IPS-18c (cell line): ENCODE results near the gene TMEM273.

Experiments used
- H3K4me3 ChIP-seq: 2 replicates; pipeline ENCODE4 v1.7.0; 2013; ENCODE audit warnings: low read depth, mild to moderate bottlenecking, low read length, moderate library complexity; ENCODE audit not compliant: insufficient read depth
- H3K9me3 ChIP-seq: one replicate; pipeline ENCODE4 v1.6.1; 2013; ENCODE audit warnings: mild to moderate bottlenecking, low read length, moderate library complexity; ENCODE audit not compliant: control insufficient read depth, insufficient read depth

Gene TMEM273

GRCh38 chr10:49171326-49172060, 16.7 kb downstream of the TMEM273 start:
- H3K4me3 ChIP-seq = no peak overlapping the region
- H3K9me3 ChIP-seq = peaks cover 2% of the 10 kb centered on the region

- Histone ChIP-seq H3K4me3 (no peak overlapping the region), H3K9me3 (peaks cover 2% of the 10 kb centered on the region)
Observed at GRCh38 chr10:49170632-49171325, 17.4 kb downstream of the TMEM273 start.

DNA sequence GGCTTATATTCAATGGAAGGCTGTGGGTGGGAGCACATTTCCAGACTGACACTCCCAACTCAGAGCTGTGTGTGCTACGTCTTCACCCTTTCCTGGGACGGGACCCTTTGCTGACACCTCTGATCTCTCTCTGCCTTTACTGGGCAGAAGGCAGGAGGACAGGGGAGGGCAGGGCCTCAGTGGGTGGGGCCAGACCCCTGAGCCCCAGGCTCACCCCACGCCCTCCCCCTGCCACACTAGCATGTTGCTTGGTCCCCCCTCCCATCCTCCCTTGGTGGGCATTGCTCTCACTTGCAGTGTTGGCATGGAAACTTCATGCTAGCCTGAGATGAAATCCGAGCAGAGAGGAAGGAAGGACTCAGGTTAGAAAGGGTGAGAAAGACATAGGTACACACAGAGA, 18.4 kb downstream of the TMEM273 start:
- H3K9me3 ChIP-seq = peaks cover 2% of the 10 kb centered on the region
- H3K4me3 ChIP-seq = no peak overlapping the region

- Histone ChIP-seq H3K4me3 (no peak overlapping the region), H3K9me3 (peaks cover 2% of the 10 kb centered on the region)
Observed at GRCh38 chr10:49168831-49169500, 19.2 kb downstream of the TMEM273 start.

- H3K4me3 ChIP-seq = no peak overlapping the region
- peaks cover 2% of the 10 kb centered on the region for H3K9me3 ChIP-seq
Observed at GRCh38 chr10:49168171-49168540, 20.0 kb downstream of the TMEM273 start.

GRCh38 chr10:49167425-49168170, 20.6 kb downstream of the TMEM273 start:
- Histone ChIP-seq H3K4me3 (no peak overlapping the region), H3K9me3 (peaks cover 2% of the 10 kb centered on the region)

GRCh38 chr10:49166484-49167400, 21.4 kb downstream of the TMEM273 start:
- Histone ChIP-seq H3K4me3 (no peak overlapping the region), H3K9me3 (peaks cover 2% of the 10 kb centered on the region)

DNA sequence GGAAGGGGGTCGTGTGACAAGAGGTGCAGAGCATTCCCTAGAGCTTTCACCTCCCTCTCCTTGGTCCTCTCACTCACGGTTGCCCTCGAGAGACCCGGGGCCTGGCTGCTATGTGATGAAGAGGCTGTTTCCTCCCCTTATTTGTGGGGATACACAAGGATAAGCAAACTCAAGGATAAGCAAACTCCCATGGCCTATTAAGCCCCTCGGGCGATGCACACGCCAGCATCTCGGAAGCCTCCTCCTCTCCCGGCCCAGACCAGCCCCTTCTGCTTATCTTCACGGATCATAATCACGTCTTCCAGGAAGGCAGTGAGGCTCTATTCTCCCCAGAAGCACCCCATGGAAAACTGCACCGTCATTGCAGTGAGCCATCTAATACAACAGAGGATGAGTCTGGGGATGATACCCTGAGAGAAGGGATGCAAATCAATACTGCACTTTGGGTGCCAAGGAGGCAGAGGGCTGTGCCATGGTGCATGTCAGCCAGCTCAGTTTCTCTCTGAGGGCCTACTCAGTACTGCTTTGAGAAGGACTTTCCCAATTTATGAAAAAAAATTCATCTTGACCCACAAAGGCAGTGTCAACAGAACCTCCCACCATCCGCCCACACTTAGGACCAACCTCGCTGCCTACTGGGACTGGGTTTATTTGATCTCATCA, 22.2 kb downstream of the TMEM273 start:
- Histone ChIP-seq H3K9me3 (no peaks in the 10 kb centered on the region), H3K4me3 (no peak overlapping the region)

DNA sequence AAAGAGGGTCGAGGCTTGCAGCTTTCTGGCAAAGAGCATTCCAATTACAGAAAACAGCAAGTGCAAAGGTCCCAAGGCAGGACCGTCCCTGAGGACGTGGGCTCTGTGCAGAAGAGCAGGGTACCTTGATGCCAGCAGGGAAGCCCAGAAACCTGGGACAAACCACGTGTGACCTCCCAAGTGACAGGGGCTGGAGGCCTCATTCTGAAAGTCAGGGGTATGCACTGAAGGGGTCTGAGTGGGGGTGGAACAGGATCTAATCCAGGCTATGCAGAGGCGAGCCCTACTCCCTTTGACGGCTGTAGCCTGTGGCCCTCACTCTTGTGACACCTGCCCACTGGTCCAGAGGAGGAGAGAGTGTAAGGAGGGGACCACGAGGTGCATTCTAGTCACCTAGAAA, 22.9 kb downstream of the TMEM273 start:
- Histone ChIP-seq H3K4me3 (no peak overlapping the region), H3K9me3 (no peaks in the 10 kb centered on the region)

DNA sequence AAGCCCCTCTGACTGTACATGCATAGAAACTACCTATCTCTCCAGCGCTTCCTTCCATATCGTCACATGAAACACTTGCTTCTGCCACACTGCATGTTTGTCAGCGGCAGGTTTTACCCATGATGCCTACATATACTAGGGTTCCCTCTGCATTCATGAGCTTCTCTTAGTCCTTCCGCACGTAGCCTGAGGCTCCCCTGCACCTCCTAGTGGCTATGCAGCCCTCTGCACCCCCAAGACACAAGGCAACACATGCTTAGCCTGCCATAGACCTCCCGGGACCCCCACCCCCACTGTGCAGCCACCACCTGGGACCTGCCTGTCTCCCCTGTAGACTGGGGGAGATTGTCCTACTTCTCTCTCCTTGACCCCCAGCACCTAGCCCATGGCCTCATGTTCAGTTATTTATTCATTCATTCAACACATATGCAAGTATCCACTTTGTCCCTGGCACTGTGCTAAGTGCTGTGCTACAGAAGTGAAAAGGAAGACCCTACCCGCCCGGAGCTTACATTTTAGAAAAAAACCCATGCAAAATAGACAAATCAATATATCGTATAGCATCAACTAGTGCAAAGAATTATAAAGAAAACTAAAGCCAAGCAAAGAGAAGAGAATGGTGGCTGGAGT, 23.5 kb downstream of the TMEM273 start:
- Histone ChIP-seq H3K4me3 (no peak overlapping the region), H3K9me3 (no peaks in the 10 kb centered on the region)

DNA sequence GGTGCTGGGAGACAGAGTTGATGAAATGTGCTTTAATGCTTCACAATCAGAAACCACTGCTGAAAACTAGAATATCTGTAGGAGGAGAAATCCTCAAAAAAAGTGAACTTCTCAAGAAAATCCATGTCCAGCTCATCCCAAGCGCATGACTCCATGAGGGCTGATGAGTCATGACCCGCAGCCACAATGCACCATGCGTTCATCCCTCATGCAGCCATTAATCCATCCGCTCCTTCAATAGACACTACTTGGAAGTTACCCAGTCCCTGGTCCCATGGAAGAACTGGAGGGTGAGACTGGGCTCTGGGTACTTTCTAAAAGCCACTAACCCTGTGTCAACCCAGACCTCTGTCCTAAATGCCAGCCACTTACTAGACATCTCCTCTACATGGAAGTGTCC, 24.4 kb downstream of the TMEM273 start:
- Histone ChIP-seq H3K4me3 (no peak overlapping the region), H3K9me3 (no peaks in the 10 kb centered on the region)

DNA sequence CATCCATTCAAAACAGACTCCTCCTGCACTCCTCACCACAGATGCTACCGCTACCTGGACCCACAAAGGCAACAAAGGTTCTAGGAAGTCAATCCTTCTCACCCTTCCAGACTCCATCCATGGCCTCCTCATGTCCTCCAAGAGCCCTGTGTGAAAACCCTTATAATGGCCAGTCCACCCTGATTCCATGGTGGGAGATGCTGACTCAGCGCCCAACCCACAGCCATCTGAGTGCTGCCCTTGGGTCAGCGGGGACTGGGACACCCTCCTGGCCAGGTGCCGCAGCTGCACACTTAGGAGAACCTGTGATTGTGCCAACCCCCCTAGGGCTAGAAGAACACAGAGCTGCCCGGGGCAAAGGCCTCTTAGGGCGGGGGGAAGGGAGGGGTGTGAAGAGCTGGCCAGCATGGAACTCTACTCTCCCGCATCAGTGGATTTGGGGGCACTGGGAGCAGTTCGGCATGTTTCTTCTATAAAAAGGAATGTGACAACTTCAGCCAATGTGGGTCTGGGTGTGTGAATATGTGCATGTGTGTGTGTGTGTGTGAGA, 25.4 kb downstream of the TMEM273 start:
- no peak overlapping the region for H3K4me3 ChIP-seq
- no peaks in the 10 kb centered on the region for H3K9me3 ChIP-seq

DNA sequence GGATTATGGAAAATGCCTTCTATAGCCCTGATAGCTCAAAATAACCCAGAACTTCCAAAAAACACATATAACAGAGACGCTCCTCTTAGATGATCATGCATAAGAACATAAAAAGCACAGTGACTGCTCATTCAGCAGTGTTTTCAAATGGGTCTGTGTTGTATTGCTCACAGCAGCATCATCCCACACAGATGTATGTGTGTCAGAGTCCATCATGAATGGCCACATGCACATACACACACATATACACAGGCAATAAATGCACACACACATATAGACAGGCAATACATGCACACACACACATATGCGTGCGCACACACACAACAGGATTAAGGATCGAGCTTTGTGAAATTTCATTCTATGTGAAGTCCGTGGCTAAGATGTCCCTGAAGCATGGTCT, 26.1 kb downstream of the TMEM273 start:
- H3K9me3 ChIP-seq = no peaks in the 10 kb centered on the region

GRCh38 chr10:49161411-49161997, 26.7 kb downstream of the TMEM273 start:
- Histone ChIP-seq H3K4me3 (no peak overlapping the region), H3K9me3 (no peaks in the 10 kb centered on the region)

More for the DNA sequence above, 26.1 kb downstream of the TMEM273 start:
- no peak overlapping the region for H3K4me3 ChIP-seq

DNA sequence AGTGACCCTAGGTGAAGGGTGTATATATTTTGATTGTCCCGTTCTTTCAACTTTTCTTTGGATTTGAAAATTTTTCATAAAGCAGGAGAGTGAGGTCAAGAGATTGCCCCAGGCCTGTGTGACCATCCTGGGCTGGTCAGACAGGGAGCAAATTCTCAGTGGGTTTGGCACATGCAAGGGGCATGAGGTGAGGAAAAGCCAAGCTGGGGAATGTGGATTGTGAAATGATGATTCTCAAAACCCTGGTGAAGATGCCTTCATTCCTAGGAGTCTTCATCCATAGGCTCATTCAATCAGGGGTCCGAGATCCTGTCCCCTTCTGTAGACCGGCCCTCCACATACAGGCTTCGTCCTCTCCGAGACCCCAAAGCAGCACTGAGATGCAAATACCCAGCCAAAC, 27.4 kb downstream of the TMEM273 start:
- Histone ChIP-seq H3K4me3 (no peak overlapping the region), H3K9me3 (no peaks in the 10 kb centered on the region)
